HG02981 (cell line): ENCODE data around the gene FUT4.
"Not testable (repeated sequence)": the region's sequence is repeated elsewhere in the genome, so short reads cannot be mapped to it uniquely, and the experiment has no call there.

ENCODE experiments used
- ATAC-seq: cut with Tn5 transposase; IDR thresholded peaks from one replicate; pipeline ENCODE4 v1.9.1; 2021; ENCODE audit warnings: mild to moderate bottlenecking, moderate library complexity; ENCODE audit not compliant: unreplicated experiment

FUT4 gene

GRCh38 chr11:94563176-94563847, 19.6 kb downstream of the FUT4 start:
- ATAC-seq: no peak

GRCh38 chr11:94563848-94564467, 20.2 kb downstream of the FUT4 start:
- ATAC-seq: no peak

GRCh38 chr11:94567181-94567670, 23.5 kb downstream of the FUT4 start, which contains the start of gene PIWIL4:
TSS of gene PIWIL4 (plus strand) at chr11:94567368. CDS start at chr11:94567519, 151 bp downstream.
- no peak for ATAC-seq

- no peak for ATAC-seq
Measured at GRCh38 chr11:94568200-94568599, 24.5 kb downstream of the FUT4 start.

GRCh38 chr11:94568717-94569116, 25.0 kb downstream of the FUT4 start:
- no peak for ATAC-seq

- ATAC-seq: not testable (repeated sequence)
Measured at GRCh38 chr11:94572975-94573374, 29.3 kb downstream of the FUT4 start.

- ATAC-seq: no peak
Measured at GRCh38 chr11:94574193-94574961, 30.7 kb downstream of the FUT4 start.

- no peak for ATAC-seq
Measured at GRCh38 chr11:94576306-94576705, 32.6 kb downstream of the FUT4 start.

- no peak for ATAC-seq
Measured at GRCh38 chr11:94577841-94578240, 34.1 kb downstream of the FUT4 start.

GRCh38 chr11:94581926-94582325, 38.2 kb downstream of the FUT4 start:
- ATAC-seq: peak; percentile 38

- no peak for ATAC-seq
Measured at GRCh38 chr11:94583213-94583865, 39.6 kb downstream of the FUT4 start.

- no peak for ATAC-seq
Measured at GRCh38 chr11:94583866-94584500, 40.3 kb downstream of the FUT4 start.

- no peak for ATAC-seq
Measured at GRCh38 chr11:94584978-94585377, 41.3 kb downstream of the FUT4 start.

- ATAC-seq: no peak
Measured at GRCh38 chr11:94585399-94585798, 41.7 kb downstream of the FUT4 start.

GRCh38 chr11:94586546-94586945, 42.8 kb downstream of the FUT4 start:
- no peak for ATAC-seq

- ATAC-seq: no peak
Measured at GRCh38 chr11:94586978-94587377, 43.3 kb downstream of the FUT4 start.

GRCh38 chr11:94588366-94588942, 44.7 kb downstream of the FUT4 start:
- ATAC-seq: no peak

- no peak for ATAC-seq
Measured at GRCh38 chr11:94590352-94591041, 46.8 kb downstream of the FUT4 start.

GRCh38 chr11:94593030-94593429, 49.3 kb downstream of the FUT4 start:
- peak; percentile 86 for ATAC-seq

GRCh38 chr11:94595076-94595475, 51.4 kb downstream of the FUT4 start:
- peak; percentile 55 for ATAC-seq
